Measurements from ENCODE around the gene KRTAP10-6. TPM values are rescaled to one million over a fixed set of nuclear protein-coding genes. Genes with fewer than 3 reads are reported as not detected.

Gene KRTAP10-6
- total RNA-seq, 1 experiment from 2014 or later = not detected

DNA sequence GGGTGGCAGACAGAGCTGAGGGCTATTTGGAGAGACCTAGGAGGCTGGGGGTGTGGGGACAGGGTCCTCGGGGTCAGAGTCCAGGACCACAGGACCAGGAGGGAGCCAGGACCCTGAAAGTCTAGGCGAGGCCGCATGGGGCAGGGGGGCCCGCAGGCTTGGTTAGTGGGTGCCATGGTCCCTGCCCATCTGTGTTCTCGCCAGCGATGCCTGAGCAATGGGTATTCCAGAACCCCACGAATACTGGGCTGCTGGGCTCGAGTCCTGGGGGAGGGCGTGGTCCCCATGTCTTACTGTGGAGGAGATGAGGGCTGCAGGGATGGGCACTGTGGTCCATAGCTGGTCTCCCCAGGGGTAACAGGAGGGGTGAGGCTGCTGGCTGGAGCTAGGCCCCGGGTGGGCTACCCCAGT, 2.0 kb downstream of the KRTAP10-6 start:
- H4K20me1 ChIP-seq (ENCODE audit: insufficient read depth) = no peaks in the 10 kb centered on the region
- no peaks in the 10 kb centered on the region for H3K9me2 ChIP-seq (ENCODE audit: insufficient read depth)
- H3K9me3 ChIP-seq (ENCODE audit: control insufficient read depth in 1 of 2, insufficient read depth in 1 of 2, low read depth in 1 of 2, low read length in 2 of 2) = no peaks in the 10 kb centered on the region
- H3K4me3 ChIP-seq (replicated peaks in 1 of 2; ENCODE audit: low read depth in 1 of 2, low read length in 2 of 2) = no peak overlapping the region
- no peaks in the 10 kb centered on the region for H3K36me3 ChIP-seq (ENCODE audit: control insufficient read depth in 1 of 2, insufficient read depth in 2 of 2, low read length in 2 of 2)
- BruUV-seq (replicated peaks) = no TSS peak
- intact Hi-C loops (cut with micrococcal nuclease) = no loop called here
- H3K79me2 ChIP-seq (ENCODE audit: insufficient read depth, low read length) = no peaks in the 10 kb centered on the region
- no peak overlapping the region for H3K9ac ChIP-seq (ENCODE audit: low read length)
- ATAC-seq (no peak), DNase-seq (ENCODE audit: low read depth, low spot score) (no peak)
- ChIA-PET CTCF (no interaction called here), RAD21 (ENCODE audit: low non-redundant PET in 1 of 2, low total read pairs in 2 of 2, uncharacterized antibody in 2 of 2, unreplicated experiment in 2 of 2) (no interaction called here), POLR2A (no interaction called here)
- H3K4me2 ChIP-seq (ENCODE audit: low read length) = no peak overlapping the region
- no peak overlapping the region for H2AFZ ChIP-seq (ENCODE audit: low read depth, low read length, poor library complexity, severe bottlenecking)
- no peak overlapping the region for H3K27ac ChIP-seq (ENCODE audit: low read depth, low read length)
- peaks cover 11% of the 10 kb centered on the region for H3K27me3 ChIP-seq (ENCODE audit: insufficient read depth, low read length)
- TF ChIP-seq CBX3 (IDR thresholded peaks at IDR 0.05; ENCODE audit: low read depth) = no peak
- TF ChIP-seq EZH2phosphoT487 (IDR thresholded peaks at IDR 0.05; ENCODE audit: borderline replicate concordance) = no peak
- TF ChIP-seq POLR2A (IDR thresholded peaks at IDR 0.05; ENCODE audit: borderline replicate concordance, extremely low read depth, insufficient read depth, insufficient read length) = no peak
- TF ChIP-seq, protein P1, sequence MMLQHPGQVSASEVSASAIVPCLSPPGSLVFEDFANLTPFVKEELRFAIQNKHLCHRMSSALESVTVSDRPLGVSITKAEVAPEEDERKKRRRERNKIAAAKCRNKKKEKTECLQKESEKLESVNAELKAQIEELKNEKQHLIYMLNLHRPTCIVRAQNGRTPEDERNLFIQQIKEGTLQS (IDR thresholded peaks at IDR 0.05) = no peak
- TF ChIP-seq EGR1 (IDR thresholded peaks at IDR 0.05; ENCODE audit: low read depth) = no peak
- no peak for TF ChIP-seq CEBPB (IDR thresholded peaks at IDR 0.05; ENCODE audit: low read depth)
- no peak for TF ChIP-seq ZNF274 (IDR thresholded peaks at IDR 0.05; ENCODE audit: low read depth, low read length)
- TF ChIP-seq, protein P2, sequence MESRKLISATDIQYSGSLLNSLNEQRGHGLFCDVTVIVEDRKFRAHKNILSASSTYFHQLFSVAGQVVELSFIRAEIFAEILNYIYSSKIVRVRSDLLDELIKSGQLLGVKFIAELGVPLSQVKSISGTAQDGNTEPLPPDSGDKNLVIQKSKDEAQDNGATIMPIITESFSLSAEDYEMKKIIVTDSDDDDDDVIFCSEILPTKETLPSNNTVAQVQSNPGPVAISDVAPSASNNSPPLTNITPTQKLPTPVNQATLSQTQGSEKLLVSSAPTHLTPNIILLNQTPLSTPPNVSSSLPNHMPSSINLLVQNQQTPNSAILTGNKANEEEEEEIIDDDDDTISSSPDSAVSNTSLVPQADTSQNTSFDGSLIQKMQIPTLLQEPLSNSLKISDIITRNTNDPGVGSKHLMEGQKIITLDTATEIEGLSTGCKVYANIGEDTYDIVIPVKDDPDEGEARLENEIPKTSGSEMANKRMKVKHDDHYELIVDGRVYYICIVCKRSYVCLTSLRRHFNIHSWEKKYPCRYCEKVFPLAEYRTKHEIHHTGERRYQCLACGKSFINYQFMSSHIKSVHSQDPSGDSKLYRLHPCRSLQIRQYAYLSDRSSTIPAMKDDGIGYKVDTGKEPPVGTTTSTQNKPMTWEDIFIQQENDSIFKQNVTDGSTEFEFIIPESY (IDR thresholded peaks at IDR 0.05; ENCODE audit: extremely low read depth, insufficient replicate concordance, low read length) = no peak
- no peak for TF ChIP-seq YY1 (IDR thresholded peaks at IDR 0.05; ENCODE audit: extremely low read depth, insufficient replicate concordance, low read depth, low read length)
- TF ChIP-seq, protein P3, sequence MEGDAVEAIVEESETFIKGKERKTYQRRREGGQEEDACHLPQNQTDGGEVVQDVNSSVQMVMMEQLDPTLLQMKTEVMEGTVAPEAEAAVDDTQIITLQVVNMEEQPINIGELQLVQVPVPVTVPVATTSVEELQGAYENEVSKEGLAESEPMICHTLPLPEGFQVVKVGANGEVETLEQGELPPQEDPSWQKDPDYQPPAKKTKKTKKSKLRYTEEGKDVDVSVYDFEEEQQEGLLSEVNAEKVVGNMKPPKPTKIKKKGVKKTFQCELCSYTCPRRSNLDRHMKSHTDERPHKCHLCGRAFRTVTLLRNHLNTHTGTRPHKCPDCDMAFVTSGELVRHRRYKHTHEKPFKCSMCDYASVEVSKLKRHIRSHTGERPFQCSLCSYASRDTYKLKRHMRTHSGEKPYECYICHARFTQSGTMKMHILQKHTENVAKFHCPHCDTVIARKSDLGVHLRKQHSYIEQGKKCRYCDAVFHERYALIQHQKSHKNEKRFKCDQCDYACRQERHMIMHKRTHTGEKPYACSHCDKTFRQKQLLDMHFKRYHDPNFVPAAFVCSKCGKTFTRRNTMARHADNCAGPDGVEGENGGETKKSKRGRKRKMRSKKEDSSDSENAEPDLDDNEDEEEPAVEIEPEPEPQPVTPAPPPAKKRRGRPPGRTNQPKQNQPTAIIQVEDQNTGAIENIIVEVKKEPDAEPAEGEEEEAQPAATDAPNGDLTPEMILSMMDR (IDR thresholded peaks at IDR 0.05 in 2 of 3, conservative IDR thresholded peaks at IDR 0.05 in 1 of 3; ENCODE audit: borderline replicate concordance in 1 of 3, insufficient read depth in 1 of 3, low read depth in 2 of 3, low read length in 2 of 3) = no peak
- TF ChIP-seq RAD21 (IDR thresholded peaks at IDR 0.05; ENCODE audit: low read depth) = no peak
- no peak for TF ChIP-seq JUND (IDR thresholded peaks at IDR 0.05)
- TF ChIP-seq, protein P4, sequence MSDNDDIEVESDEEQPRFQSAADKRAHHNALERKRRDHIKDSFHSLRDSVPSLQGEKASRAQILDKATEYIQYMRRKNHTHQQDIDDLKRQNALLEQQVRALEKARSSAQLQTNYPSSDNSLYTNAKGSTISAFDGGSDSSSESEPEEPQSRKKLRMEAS (IDR thresholded peaks at IDR 0.05) = no peak
- TF ChIP-seq SRF (IDR thresholded peaks at IDR 0.05; ENCODE audit: low read depth) = no peak
- no peak for TF ChIP-seq POLR2AphosphoS5 (IDR thresholded peaks at IDR 0.05; ENCODE audit: low read depth, low read length)
- TF ChIP-seq ZFX (IDR thresholded peaks at IDR 0.05) = no peak
- H3K4me1 ChIP-seq (ENCODE audit: control insufficient read depth in 1 of 2, insufficient read depth in 2 of 2, low read length in 2 of 2) = no peaks in the 10 kb centered on the region

Data from HCT116 (cell line).